Stimulated activated CD8-positive, alpha-beta memory T cell treated with anti-CD3 and anti-CD28 coated beads, Interleukin-2, amount 100 ng/mL, for 48 hours (primary cell): Measurements from ENCODE around the gene LRRC31.

Experiments used
- DNase-seq, 2 donors: peaks; one replicate each; pipeline ENCODE4 v3.0.0-alpha.2; 2020; ENCODE audit warnings: low read depth in 2 of 2

Gene LRRC31

GRCh38 chr3:169863458-169863899, 6.3 kb downstream of the LRRC31 start:
- peak; percentile 33 to 40 for DNase-seq

GRCh38 chr3:169861871-169862270, 7.9 kb downstream of the LRRC31 start:
- no peak for DNase-seq

DNA sequence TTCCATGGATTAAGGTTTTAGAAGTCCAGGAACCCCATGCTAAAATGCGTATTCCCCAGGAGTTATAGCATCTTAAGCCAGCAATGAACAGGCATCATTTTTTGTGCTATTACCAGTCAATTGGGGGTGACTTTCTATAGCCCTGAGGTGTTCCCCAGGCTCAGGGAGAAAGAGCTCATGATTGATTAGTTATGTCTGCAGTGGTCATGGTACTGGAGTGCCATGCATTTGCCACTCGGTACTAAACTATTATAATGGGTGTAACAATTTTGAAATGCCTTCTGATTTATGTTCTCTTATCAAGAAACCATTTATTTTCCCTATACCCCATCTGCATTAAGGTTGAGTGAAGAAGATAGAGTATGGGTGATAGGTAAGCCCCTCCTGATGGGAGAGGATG, 11.9 kb downstream of the LRRC31 start:
- DNase-seq = no peak

DNA sequence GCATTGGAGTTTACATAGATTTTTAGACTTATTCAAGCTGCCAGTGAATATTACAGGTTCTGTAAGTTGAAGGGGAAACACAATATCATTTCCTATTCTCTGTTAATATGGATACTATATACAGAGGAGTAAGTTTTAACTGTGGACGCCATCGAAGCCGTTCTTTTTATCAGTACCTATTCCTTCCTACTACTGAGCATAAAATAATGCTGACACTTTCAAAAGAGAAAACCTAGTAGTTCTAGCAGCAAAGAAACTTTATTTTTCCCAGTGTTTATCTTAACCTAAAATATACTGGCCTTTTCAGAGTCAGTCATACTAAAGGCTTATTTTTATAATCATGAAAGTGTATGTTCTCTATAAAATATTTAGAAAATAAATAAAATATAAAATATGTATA, 14.2 kb downstream of the LRRC31 start:
- no peak for DNase-seq

DNA sequence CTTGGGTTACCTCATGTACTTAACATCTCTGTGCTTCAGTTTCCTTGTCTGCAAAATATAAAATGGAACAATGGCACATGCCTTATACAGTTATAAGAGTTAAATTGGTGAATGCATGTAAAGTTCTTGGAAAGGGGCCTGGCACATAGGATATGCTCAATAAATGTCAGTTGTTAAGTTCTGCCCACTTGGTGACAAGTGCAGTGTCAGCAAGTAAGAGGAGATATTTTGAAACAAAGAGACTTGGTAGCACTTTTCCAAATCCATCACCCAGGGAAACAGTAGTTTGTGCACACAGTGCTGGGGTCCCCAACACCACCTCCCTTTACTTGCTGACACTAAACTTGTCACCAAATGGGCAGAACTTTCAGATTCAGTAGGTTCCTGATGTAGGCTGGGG, 19.1 kb downstream of the LRRC31 start:
- no peak for DNase-seq

GRCh38 chr3:169848741-169849140, 21.0 kb downstream of the LRRC31 start:
- DNase-seq = no peak

GRCh38 chr3:169847896-169848295, 21.8 kb downstream of the LRRC31 start:
- DNase-seq = no peak

- no peak for DNase-seq
These were observed 23.1 kb downstream of the LRRC31 start for GRCh38 chr3:169846458-169847193.

GRCh38 chr3:169842960-169843359, 26.8 kb downstream of the LRRC31 start:
- DNase-seq = no peak

- no peak for DNase-seq
These were observed 28.6 kb downstream of the LRRC31 start for GRCh38 chr3:169841171-169841570.

GRCh38 chr3:169838511-169839030, 31.2 kb downstream of the LRRC31 start:
- DNase-seq = no peak

GRCh38 chr3:169836942-169837275, 32.8 kb downstream of the LRRC31 start:
- no peak for DNase-seq

DNA sequence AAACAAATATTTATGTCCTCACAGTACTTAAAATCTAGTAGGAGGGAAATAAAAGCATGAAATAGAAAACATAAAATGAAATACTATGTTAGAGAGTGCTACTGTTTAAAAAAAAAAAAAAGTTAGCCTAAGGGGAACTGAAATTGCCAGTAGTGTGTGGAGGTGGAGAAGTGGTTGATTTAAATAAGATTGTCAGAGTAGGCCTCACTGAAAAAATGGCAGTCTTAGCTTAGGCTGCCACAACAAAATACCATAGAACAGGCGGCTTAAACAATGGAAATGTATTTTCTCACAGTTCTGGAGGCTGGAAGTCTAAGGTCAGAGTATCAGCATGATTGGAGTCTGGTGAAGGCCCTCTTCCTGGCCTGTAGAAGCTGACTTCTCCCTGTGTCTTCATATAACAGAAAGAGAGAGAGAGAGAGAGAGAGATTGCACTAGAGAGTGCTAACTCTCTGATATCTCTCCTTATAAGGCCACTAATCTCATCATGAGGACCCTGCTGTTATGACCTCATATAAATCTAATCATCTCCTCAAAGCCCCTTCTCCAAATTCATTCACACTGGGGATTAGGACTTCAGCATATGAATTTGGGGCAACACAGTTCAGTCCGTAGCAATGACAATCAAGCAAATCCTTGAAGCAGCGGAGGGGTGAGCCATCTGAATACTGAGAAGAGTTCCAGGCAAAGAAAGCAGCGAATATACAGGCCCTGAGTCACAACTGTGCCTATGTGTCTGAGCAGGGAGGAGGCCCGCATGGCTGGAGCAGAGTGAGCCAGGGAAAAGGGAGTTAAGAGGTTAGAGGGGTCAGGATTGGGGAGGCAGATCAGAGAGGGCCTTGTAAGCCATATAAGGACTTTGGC, 33.4 kb downstream of the LRRC31 start:
- DNase-seq = no peak

DNA sequence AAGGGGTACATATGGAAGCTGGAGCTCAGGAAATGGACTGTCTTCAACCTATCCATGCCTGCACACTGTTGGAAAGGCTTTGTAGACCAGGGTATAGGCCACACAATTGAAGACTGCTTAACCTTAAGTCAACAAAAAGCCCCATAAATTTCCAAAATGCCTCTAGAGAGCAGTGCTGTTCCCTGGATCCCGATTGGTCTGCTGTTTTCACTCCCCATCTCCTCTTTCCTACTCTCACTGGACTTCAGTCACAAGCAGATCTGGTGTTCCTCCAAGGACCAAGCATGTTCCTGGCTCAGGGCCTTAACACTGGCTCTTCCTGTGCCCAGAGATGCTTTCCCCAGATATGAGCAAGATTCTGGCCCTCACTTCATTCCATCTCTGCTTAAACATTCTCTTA, 34.2 kb downstream of the LRRC31 start:
- DNase-seq = no peak

- no peak for DNase-seq
These were observed 42.0 kb downstream of the LRRC31 start for GRCh38 chr3:169827712-169828111.

DNA sequence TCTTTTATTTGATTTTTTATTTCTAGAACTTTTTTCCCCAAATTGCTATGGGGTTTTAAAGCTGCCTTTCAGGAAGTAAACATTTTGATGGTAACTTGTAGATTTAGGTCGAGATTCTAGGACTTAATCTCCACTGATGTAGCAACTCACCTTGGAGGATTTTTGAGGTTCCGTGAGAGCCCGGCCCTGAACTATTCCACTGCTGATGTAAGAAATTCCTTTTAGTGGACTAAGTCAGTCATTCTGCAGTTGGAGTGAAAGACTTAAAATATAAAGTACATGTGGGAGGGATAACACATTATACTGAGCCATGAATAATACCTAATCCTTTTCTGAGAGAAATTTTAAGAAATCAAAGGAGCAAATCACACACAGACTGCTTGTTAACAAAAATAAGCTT, 44.4 kb downstream of the LRRC31 start:
- DNase-seq = no peak

DNA sequence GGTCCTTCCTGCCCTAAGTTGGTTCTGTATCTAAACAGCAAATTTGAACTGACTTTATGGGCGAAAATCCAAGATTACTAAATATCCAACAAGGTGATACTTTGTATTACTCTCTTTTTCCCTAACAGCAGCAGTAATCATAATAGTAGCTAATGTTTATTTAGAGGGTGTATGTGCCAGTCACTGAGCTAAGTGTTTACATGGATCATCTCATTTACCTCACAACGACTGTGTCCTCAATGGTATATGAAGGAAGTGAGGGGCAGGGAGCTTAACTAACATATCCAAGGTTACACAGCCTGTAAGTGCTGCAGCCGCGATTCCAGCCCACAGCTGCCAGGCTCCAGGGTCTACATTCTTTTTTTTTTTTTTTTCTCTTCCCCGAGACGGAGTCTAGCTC, 46.8 kb downstream of the LRRC31 start:
- DNase-seq = no peak

DNA sequence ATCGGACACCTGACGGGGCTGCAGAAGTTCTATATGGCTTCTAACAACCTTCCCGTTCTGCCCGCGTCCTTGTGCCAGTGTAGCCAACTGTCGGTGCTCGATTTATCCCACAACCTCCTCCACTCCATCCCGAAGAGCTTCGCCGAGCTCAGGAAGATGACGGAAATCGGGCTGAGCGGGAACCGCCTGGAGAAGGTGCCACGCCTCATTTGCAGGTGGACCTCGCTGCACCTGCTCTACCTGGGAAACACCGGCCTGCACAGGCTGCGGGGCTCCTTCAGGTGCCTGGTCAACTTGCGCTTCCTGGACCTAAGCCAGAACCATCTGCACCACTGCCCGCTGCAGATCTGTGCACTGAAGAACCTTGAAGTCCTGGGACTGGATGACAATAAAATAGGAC, 47.2 kb downstream of the LRRC31 start:
- DNase-seq = no peak

DNA sequence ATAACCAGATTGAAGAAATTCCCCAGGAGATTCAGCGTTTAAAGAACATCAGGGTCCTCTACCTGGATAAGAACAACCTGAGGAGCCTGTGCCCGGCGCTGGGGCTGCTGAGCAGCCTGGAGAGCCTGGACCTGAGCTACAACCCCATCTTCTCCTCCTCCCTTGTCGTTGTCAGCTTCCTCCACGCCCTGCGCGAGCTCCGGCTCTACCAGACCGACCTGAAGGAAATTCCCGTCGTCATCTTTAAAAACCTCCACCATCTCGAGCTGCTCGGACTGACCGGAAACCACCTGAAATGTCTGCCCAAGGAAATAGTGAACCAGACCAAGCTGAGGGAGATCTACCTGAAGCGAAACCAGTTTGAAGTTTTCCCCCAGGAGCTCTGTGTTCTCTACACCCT, 47.6 kb downstream of the LRRC31 start:
- DNase-seq = no peak

DNA sequence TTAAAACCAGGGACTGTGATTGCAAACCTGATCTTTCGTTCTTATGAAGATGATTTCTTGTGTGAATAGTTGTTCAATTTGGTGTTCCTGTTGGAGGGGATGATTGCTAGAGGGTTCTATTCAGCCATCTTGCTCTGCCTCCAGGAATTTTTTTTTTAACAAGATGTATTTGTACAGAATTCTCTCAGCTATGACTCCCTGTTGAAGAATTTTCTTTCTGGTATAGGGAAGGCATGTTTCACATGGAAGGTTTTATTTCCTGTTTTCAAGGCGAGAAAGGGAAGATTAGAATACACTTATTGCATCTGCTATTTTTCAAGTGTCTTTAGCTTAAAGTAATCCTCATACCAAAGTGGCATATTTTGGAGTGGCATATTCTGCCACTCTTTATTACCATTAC, 51.4 kb downstream of the LRRC31 start:
- DNase-seq = no peak

DNA sequence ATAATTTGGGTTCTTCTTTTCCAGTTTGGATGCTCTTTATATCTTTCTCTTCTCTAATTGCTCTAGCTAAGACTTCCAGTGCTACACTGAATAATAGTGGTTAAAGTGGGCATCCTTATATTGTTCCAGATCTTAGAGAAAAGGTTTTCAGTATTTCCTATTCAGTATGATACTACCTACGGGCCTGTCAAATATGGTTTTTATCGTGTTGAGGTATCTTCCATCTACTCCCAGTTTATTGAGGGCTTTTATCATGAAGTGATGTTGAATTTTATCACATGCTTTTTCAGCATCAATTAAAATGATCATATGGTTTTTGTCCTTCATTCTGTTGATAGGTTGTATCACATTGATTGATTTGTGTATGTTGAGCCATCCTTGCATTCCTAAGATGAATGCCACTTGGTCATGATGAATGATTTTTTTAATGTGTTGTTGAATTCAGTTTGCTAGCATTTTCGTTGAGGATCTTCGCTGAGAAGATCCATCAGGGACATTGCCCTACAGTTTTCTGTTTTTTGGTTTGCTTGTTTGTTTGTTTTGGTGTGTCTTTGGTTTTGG, 54.1 kb downstream of the LRRC31 start:
- no peak for DNase-seq

GRCh38 chr3:169813757-169814517, 55.8 kb downstream of the LRRC31 start:
- DNase-seq = peak; percentile 62 to 68
